Neural cell (in vitro differentiated cells): Measurements from ENCODE around the gene HPS1. TPM values are rescaled to one million over a fixed set of nuclear protein-coding genes. Genes with fewer than 3 reads are reported as not detected.

Source experiments
- H2AFZ ChIP-seq: fragments of 200-600, 300-800 bp; sonication (generic), shearing (Covaris generic); 2 replicates; pipeline ENCODE4 v1.6.0; 2014; ENCODE audit warnings: low read depth, mild to moderate bottlenecking, antibody characterized with exemption, low read length, moderate library complexity
- H3F3A ChIP-seq: fragments of 200-600 bp; shearing (Covaris generic); 2 replicates; pipeline ENCODE4 v1.6.1; 2016; ENCODE audit warnings: mild to moderate bottlenecking, moderate library complexity, mixed read lengths, antibody characterized with exemption, low read length; ENCODE audit not compliant: insufficient read depth, poor library complexity, severe bottlenecking
- H3K27ac ChIP-seq: fragments of 200-600, 300-800 bp; sonication (generic), shearing (Covaris generic); 2 replicates; pipeline ENCODE4 v1.5.1; 2014; ENCODE audit warnings: mild to moderate bottlenecking, low read length, moderate library complexity
- H3K27me3 ChIP-seq: fragments of 300-800, 200-600 bp; sonication (generic), shearing (Covaris generic); 2 replicates; pipeline ENCODE4 v1.6.0; 2014; ENCODE audit warnings: mild to moderate bottlenecking, low read depth, low read length, moderate library complexity; ENCODE audit not compliant: insufficient read depth
- H3K36me3 ChIP-seq: fragments of 300-800, 200-600 bp; sonication (generic), shearing (Covaris generic); 2 replicates; pipeline ENCODE4 v1.5.1; 2014; ENCODE audit warnings: mild to moderate bottlenecking, antibody characterized with exemption, low read length, moderate library complexity; ENCODE audit not compliant: insufficient read depth
- H3K4me2 ChIP-seq: fragments of 300-800, 200-600 bp; sonication (generic), shearing (Covaris generic); 2 replicates; pipeline ENCODE4 v1.6.0; 2014; ENCODE audit warnings: mild to moderate bottlenecking, low read length
- H3K4me3 ChIP-seq: fragments of 300-800, 200-600 bp; sonication (generic), shearing (Covaris generic); 2 replicates; pipeline ENCODE4 v1.5.1; 2014; ENCODE audit warnings: mild to moderate bottlenecking, low read length, moderate library complexity
- H3K79me2 ChIP-seq: fragments of 200-600 bp; shearing (Covaris generic); replicated peaks from 2 replicates; pipeline ENCODE4 v1.6.0; 2014; ENCODE audit warnings: mild to moderate bottlenecking, low read length, moderate library complexity; ENCODE audit not compliant: insufficient read depth
- H3K9ac ChIP-seq: fragments of 300-800, 200-600 bp; sonication (generic), shearing (Covaris generic); 2 replicates; pipeline ENCODE4 v1.6.1; 2016; ENCODE audit warnings: mild to moderate bottlenecking, low read length, mixed read lengths
- H3K9me2 ChIP-seq: fragments of 200-600 bp; shearing (Covaris generic); 2 replicates; pipeline ENCODE4 v1.6.1; 2016; ENCODE audit warnings: mild to moderate bottlenecking, low read length, mixed read lengths; ENCODE audit not compliant: insufficient read depth
- H3K9me3 ChIP-seq: fragments of 200-600, 300-800 bp; sonication (generic), shearing (Covaris generic); 2 replicates; pipeline ENCODE4 v1.6.1; 2016; ENCODE audit warnings: mild to moderate bottlenecking, mixed run types, low read length, moderate library complexity, mixed read lengths
- H4K20me1 ChIP-seq: fragments of 200-600 bp; shearing (Covaris generic); 2 replicates; pipeline ENCODE4 v1.6.1; 2016; ENCODE audit warnings: mild to moderate bottlenecking, mixed run types; ENCODE audit not compliant: insufficient read depth
- EP300 ChIP-seq: fragments of 450-650 bp; conservative IDR thresholded peaks from 2 replicates; pipeline ENCODE4 v1.6.1; 2014; ENCODE audit warnings: antibody characterized with exemption, mild to moderate bottlenecking, moderate library complexity; ENCODE audit not compliant: poor library complexity, severe bottlenecking
- EZH2 ChIP-seq: fragments of 200-600, 300-800 bp; shearing (Covaris generic), sonication (generic); IDR thresholded peaks from 2 replicates; pipeline ENCODE4 v1.6.1; 2014; ENCODE audit warnings: antibody characterized with exemption, low read length, borderline replicate concordance, mild to moderate bottlenecking; ENCODE audit not compliant: insufficient read depth, poor library complexity, severe bottlenecking
- MXI1 ChIP-seq: fragments of 450-650 bp; conservative IDR thresholded peaks from 2 replicates; pipeline ENCODE4 v1.6.1; 2014; ENCODE audit warnings: antibody characterized with exemption, mild to moderate bottlenecking; ENCODE audit not compliant: poor library complexity, severe bottlenecking
- POLR2AphosphoS5 ChIP-seq: IDR thresholded peaks from 2 replicates; pipeline ENCODE4 v1.6.1; 2012
- RAD21 ChIP-seq: fragments of 450-650 bp; conservative IDR thresholded peaks from 2 replicates; pipeline ENCODE4 v1.6.1; 2014; ENCODE audit warnings: antibody characterized with exemption, mild to moderate bottlenecking, moderate library complexity
- REST ChIP-seq: IDR thresholded peaks from 2 replicates; pipeline ENCODE4 v1.6.1; 2012; ENCODE audit warnings: borderline replicate concordance
- SMC3 ChIP-seq: fragments of 450-650 bp; conservative IDR thresholded peaks from 2 replicates; pipeline ENCODE4 v1.6.1; 2014; ENCODE audit warnings: antibody characterized with exemption, mild to moderate bottlenecking, moderate library complexity; ENCODE audit not compliant: poor library complexity
- TAF1 ChIP-seq: IDR thresholded peaks from 2 replicates; pipeline ENCODE4 v1.6.1; 2012; ENCODE audit warnings: low read depth
- polyA plus RNA-seq: library from polyadenylated mRNA; depleted of rRNA; stranded (reverse); fragments of >200 nt; gene quantifications from 2 replicates; pipeline ENCODE4 v1.2.3, GENCODE V29; 2014
- TF ChIP-seq, protein P1 (sequence below): fragments of 450-650 bp; IDR thresholded peaks from 2 replicates; pipeline ENCODE4 v1.5.1; 2014; ENCODE audit warnings: antibody characterized with exemption, mild to moderate bottlenecking, moderate library complexity; ENCODE audit not compliant: poor library complexity, severe bottlenecking

The HPS1 gene
- polyA plus RNA-seq, 1 donor from 2014 or later: 1.4 TPM

DNA sequence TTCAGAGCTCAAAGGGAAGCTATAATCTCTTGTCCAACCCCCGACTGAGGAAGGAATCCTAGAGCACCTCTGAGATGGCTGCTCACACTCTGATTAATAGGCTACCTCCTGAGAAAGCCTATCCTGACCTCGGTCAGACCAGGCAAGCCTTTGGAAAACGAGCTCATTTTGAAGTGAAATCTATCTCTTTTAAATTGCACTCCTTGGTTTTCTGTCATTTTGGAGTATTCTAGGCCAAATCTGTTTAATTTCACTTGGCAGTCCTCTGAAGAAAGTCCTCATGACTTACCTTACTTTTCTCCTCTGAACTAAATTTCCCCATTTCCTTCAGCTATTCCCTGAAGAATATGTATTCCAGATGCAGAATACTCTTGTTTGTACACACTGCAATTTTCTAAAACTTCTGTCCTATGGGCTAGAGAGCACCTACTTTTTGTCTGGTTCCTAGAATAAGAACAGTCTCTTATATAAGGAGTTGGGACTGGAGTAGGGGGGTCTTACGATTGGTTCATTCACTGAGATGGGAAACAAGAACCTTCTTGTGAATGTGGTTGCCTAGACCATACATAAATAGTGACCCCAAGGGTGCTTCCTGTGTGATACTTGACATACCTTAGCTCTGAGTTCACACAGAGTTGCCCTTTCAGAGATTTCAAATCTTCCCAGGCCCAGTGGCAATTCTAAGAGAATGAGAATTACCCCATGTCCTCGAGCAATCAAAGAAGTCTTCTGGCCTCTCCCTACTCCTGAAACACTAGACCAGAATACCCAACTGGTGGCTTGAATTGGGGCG is 31.9 kb upstream of the HPS1 start (continued):
- TF ChIP-seq, protein P1, sequence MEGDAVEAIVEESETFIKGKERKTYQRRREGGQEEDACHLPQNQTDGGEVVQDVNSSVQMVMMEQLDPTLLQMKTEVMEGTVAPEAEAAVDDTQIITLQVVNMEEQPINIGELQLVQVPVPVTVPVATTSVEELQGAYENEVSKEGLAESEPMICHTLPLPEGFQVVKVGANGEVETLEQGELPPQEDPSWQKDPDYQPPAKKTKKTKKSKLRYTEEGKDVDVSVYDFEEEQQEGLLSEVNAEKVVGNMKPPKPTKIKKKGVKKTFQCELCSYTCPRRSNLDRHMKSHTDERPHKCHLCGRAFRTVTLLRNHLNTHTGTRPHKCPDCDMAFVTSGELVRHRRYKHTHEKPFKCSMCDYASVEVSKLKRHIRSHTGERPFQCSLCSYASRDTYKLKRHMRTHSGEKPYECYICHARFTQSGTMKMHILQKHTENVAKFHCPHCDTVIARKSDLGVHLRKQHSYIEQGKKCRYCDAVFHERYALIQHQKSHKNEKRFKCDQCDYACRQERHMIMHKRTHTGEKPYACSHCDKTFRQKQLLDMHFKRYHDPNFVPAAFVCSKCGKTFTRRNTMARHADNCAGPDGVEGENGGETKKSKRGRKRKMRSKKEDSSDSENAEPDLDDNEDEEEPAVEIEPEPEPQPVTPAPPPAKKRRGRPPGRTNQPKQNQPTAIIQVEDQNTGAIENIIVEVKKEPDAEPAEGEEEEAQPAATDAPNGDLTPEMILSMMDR: no peak
- TF ChIP-seq TAF1: no peak

GRCh38 chr10:98477861-98478260 is 31.1 kb upstream of the HPS1 start:
- no peak overlapping the region for H3K4me3 ChIP-seq
- H2AFZ ChIP-seq: no peak overlapping the region
- no peak overlapping the region for H3K9ac ChIP-seq
- no peaks in the 10 kb centered on the region for H3K36me3 ChIP-seq
- H3K9me2 ChIP-seq: no peaks in the 10 kb centered on the region
- H3K27me3 ChIP-seq: no peaks in the 10 kb centered on the region
- no peak overlapping the region for H3K4me2 ChIP-seq
- no peak overlapping the region for H3K27ac ChIP-seq
- no peaks in the 10 kb centered on the region for H4K20me1 ChIP-seq
- H3K79me2 ChIP-seq: no peaks in the 10 kb centered on the region
- TF ChIP-seq EP300 (no peak), MXI1 (no peak)
- H3K9me3 ChIP-seq: no peaks in the 10 kb centered on the region
- no peaks in the 10 kb centered on the region for H3F3A ChIP-seq

GRCh38 chr10:98474628-98475027 is 27.9 kb upstream of the HPS1 start:
- Histone ChIP-seq H3K79me2 (no peaks in the 10 kb centered on the region), H3K27ac (no peak overlapping the region), H3K4me2 (no peak overlapping the region), H3F3A (no peaks in the 10 kb centered on the region), H3K4me3 (no peak overlapping the region), H3K9me3 (no peaks in the 10 kb centered on the region), H3K9ac (no peak overlapping the region), H2AFZ (no peak overlapping the region), H3K27me3 (no peaks in the 10 kb centered on the region), H4K20me1 (no peaks in the 10 kb centered on the region), H3K36me3 (no peaks in the 10 kb centered on the region), H3K9me2 (no peaks in the 10 kb centered on the region)
- TF ChIP-seq RAD21: no peak
- TF ChIP-seq MXI1: no peak
- TF ChIP-seq SMC3: no peak
- no peak for TF ChIP-seq EP300
- TF ChIP-seq TAF1: no peak
- no peak for TF ChIP-seq EZH2
- no peak for TF ChIP-seq REST
- TF ChIP-seq, protein P1: no peak
- TF ChIP-seq POLR2AphosphoS5: no peak
